ENCODE results near the gene DENND2D.

- no peak for TF ChIP-seq MAX (CRISPR knock-in tag; IDR thresholded peaks at IDR 0.05)
- TF ChIP-seq RELA (CRISPR knock-in tag; IDR thresholded peaks at IDR 0.05; ENCODE audit: borderline replicate concordance), result no peak
- no peak for TF ChIP-seq PREB (CRISPR knock-in tag; IDR thresholded peaks at IDR 0.05; ENCODE audit: borderline replicate concordance)
- no peak for TF ChIP-seq ETV6 (CRISPR knock-in tag; IDR thresholded peaks at IDR 0.05)
- TF ChIP-seq CBFB (CRISPR knock-in tag; IDR thresholded peaks at IDR 0.05; ENCODE audit: low read depth), result no peak
- TF ChIP-seq CTCF (IDR thresholded peaks at IDR 0.05), result no peak
- no peak for TF ChIP-seq FOXK1 (CRISPR knock-in tag; IDR thresholded peaks at IDR 0.05)
- TF ChIP-seq ZNF512 (CRISPR knock-in tag; IDR thresholded peaks at IDR 0.05; ENCODE audit: borderline replicate concordance), result no peak
- TF ChIP-seq ATF2 (CRISPR knock-in tag; IDR thresholded peaks at IDR 0.05; ENCODE audit: borderline replicate concordance, low read depth), result no peak
- no peak for TF ChIP-seq NFE2L1 (CRISPR knock-in tag; IDR thresholded peaks at IDR 0.05)
These were observed 38.0 kb downstream of the DENND2D start for GRCh38 chr1:111162488-111162880.
